HepG2 (cell line): Measurements from ENCODE around the gene TSPAN18. TPM values are rescaled to one million over a fixed set of nuclear protein-coding genes. Genes with fewer than 3 reads are reported as not detected.

Source experiments
- ATAC-seq: fragments of 200-7000 bp; cut with Tn5 transposase; 3 replicates; pipeline ENCODE4 v1.9.1; 2020; ENCODE audit warnings: mild to moderate bottlenecking, moderate library complexity
- BruUV-seq: library from RNA; stranded (reverse); fragments of 400-500 nt; replicated peaks from 2 replicates; lab custom pipeline; 2021; lab: Mats Ljungman, UMichigan
- CTCF ChIA-PET: fragments of 300-600 bp; formaldehyde crosslinking; extraction: SDS; loops from one replicate; lab custom pipeline; 2021; ENCODE audit warnings: low total read pairs, inconsistent platforms, low intra/inter-chr PET ratio; lab: Yijun Ruan, JAX
- POLR2A ChIA-PET: fragments of 350-600 bp; sonication (Branson Sonifier 250); formaldehyde crosslinking; loops from one replicate; lab custom pipeline; 2020; ENCODE audit warnings: antibody characterized with exemption, inconsistent platforms; lab: Yijun Ruan, JAX
- DNase-seq: peaks from one replicate; pipeline ENCODE4 v3.0.0-alpha.2; 2015; ENCODE audit warnings: low spot score
- FAIRE-seq: peaks from 3 replicates; lab custom pipeline; 2011; peaks lifted over from hg19 to GRCh38; lab: Jason Lieb, UNC
- H2AFZ ChIP-seq: one replicate; pipeline ENCODE4 v1.6.1; 2011; ENCODE audit warnings: low read length, inconsistent platforms
- H3K27ac ChIP-seq: fragments of 300-600 bp; 3 replicates; pipeline ENCODE4 v1.8.0; 2011; ENCODE audit warnings: mixed run types, mild to moderate bottlenecking, mixed read lengths, low read length, inconsistent platforms; ENCODE audit not compliant: insufficient read depth; ENCODE audit errors: extremely low read length
- H3K27me3 ChIP-seq, 2 experiments: fragments of 200-600 bp in 1 of 2; 2 replicates in 1 of 2; 3 replicates in 1 of 2; pipeline versions ENCODE4 v1.6.0 to v1.8.0; 2011; ENCODE audit warnings: low read length in 2 of 2, mild to moderate bottlenecking in 2 of 2, moderate library complexity in 2 of 2, inconsistent platforms in 1 of 2; ENCODE audit not compliant: insufficient read depth in 2 of 2, control insufficient read depth in 1 of 2
- H3K36me3 ChIP-seq, 2 experiments: fragments of 200-600 bp in 1 of 2; replicated peaks in 1 of 2; 2 replicates in 1 of 2; 3 replicates in 1 of 2; pipeline versions ENCODE4 v1.5.1 to v1.8.0; 2011; ENCODE audit warnings: low read length in 2 of 2, inconsistent platforms in 1 of 2; ENCODE audit not compliant: insufficient read depth in 2 of 2, control insufficient read depth in 1 of 2
- H3K4me1 ChIP-seq: 2 replicates; pipeline ENCODE4 v1.5.1; 2012; ENCODE audit warnings: low read length, inconsistent platforms; ENCODE audit not compliant: insufficient read depth
- H3K4me2 ChIP-seq: 2 replicates; pipeline ENCODE4 v1.6.0; 2011; ENCODE audit warnings: low read depth, low read length, inconsistent platforms
- H3K4me3 ChIP-seq, 3 experiments: fragments of 200-600 bp in 1 of 3; sonication (generic), shearing (Covaris generic) in 1 of 3; replicated peaks in 1 of 3; 2 replicates each; pipeline ENCODE4 v1.5.1; 2011 to 2016; ENCODE audit warnings: low read length in 3 of 3, inconsistent platforms in 2 of 3, low read depth in 2 of 3, mild to moderate bottlenecking in 2 of 3, control low read depth in 1 of 3, mixed read lengths in 1 of 3; ENCODE audit not compliant: insufficient read depth in 1 of 3
- H3K79me2 ChIP-seq: one replicate; pipeline ENCODE4 v1.6.1; 2011; ENCODE audit warnings: low read length, inconsistent platforms; ENCODE audit not compliant: insufficient read depth
- H3K9ac ChIP-seq: 2 replicates; pipeline ENCODE4 v1.6.0; 2011; ENCODE audit warnings: mild to moderate bottlenecking, low read depth, low read length, inconsistent platforms; ENCODE audit not compliant: insufficient read depth
- H3K9me3 ChIP-seq: 2 replicates; pipeline ENCODE4 v1.5.1; 2012; ENCODE audit warnings: mild to moderate bottlenecking, low read length
- H4K20me1 ChIP-seq: 2 replicates; pipeline ENCODE4 v1.6.0; 2011; ENCODE audit warnings: inconsistent platforms, mild to moderate bottlenecking, low read length, moderate library complexity; ENCODE audit not compliant: insufficient read depth
- AKAP8 ChIP-seq: sonication (generic); formaldehyde crosslinking; IDR thresholded peaks from 2 replicates; pipeline ENCODE4 v1.5.1; 2020; ENCODE audit warnings: mild to moderate bottlenecking, missing genetic modification reagents
- CC2D1A ChIP-seq: sonication (generic); formaldehyde crosslinking; IDR thresholded peaks from 2 replicates; pipeline ENCODE4 v1.8.1; 2023; ENCODE audit warnings: mild to moderate bottlenecking, missing genetic modification reagents
- DBP ChIP-seq: sonication (generic); formaldehyde crosslinking; IDR thresholded peaks from 2 replicates; pipeline ENCODE4 v1.4.0; 2020; ENCODE audit warnings: missing genetic modification reagents; ENCODE audit errors: not compliant biosample characterization
- IRF9 ChIP-seq: sonication (generic); formaldehyde crosslinking; IDR thresholded peaks from 2 replicates; pipeline ENCODE4 v1.8.0; 2022; ENCODE audit warnings: missing genetic modification reagents, mild to moderate bottlenecking, borderline replicate concordance
- STAG1 ChIP-seq: sonication (generic); formaldehyde crosslinking; IDR thresholded peaks from 2 replicates; pipeline ENCODE4 v1.4.0; 2020; ENCODE audit warnings: missing genetic modification reagents
- TP53 ChIP-seq: sonication (generic); formaldehyde crosslinking; conservative IDR thresholded peaks from 2 replicates; pipeline ENCODE4 v1.4.0; 2020; ENCODE audit warnings: missing genetic modification reagents
- ZNF333 ChIP-seq: sonication (generic); formaldehyde crosslinking; IDR thresholded peaks from 2 replicates; pipeline ENCODE4 v1.4.0; 2020; ENCODE audit warnings: mild to moderate bottlenecking, missing genetic modification reagents, borderline replicate concordance
- ZNF367 ChIP-seq: sonication (generic); formaldehyde crosslinking; IDR thresholded peaks from 2 replicates; pipeline ENCODE4 v1.4.0; 2020; ENCODE audit warnings: missing genetic modification reagents, borderline replicate concordance
- ZNF580 ChIP-seq: IDR thresholded peaks from 2 replicates; pipeline ENCODE4 v1.6.1; 2016; ENCODE audit warnings: low read depth, borderline replicate concordance
- ZNF609 ChIP-seq: sonication (generic); formaldehyde crosslinking; IDR thresholded peaks from 2 replicates; pipeline ENCODE4 v1.4.0; 2020; ENCODE audit warnings: mild to moderate bottlenecking, missing genetic modification reagents, borderline replicate concordance
- WGBS: methylation state at CpG from one replicate; pipeline ENCODE4 v1.1.6; 2017; ENCODE audit warnings: low lambda C conversion rate; 5-methylcytosine and 5-hydroxymethylcytosine counted together
- in situ Hi-C: cut with HindIII; loops from 2 replicates; pipeline ENCODE4 v1.10.0; 2017; ENCODE audit warnings: low pct_unique_long_range_greater_than_20kb; ENCODE audit not compliant: extremely low pct_ligation_motif_present
- intact Hi-C: fragments of 100-400 bp; cut with micrococcal nuclease; formaldehyde crosslinking; loops from one replicate; pipeline ENCODE4 v1.10.0; 2022; ENCODE audit not compliant: unreplicated experiment
- polyA plus RNA-seq, 8 experiments: library from polyadenylated mRNA; depleted of rRNA in 3 of 8; stranded (reverse) in 7 of 8; unstranded in 1 of 8; fragments of >200 nt; fragmentation: Illumina TruSeq in 4 of 8; extraction: Trizol in 4 of 8; gene quantifications; 2 replicates each; pipeline versions ENCODE4 v1.2.1 to v1.2.3, GENCODE V29; 2011 to 2016; ENCODE audit warnings: low read depth in 4 of 8, missing spikeins in 1 of 8, mixed read lengths in 1 of 8; ENCODE audit not compliant: insufficient read depth in 1 of 8
- total RNA-seq, 5 experiments: library from RNA; depleted of rRNA; stranded (reverse); fragments of >200 nt; fragmentation: Illumina TruSeq; extraction: Trizol; gene quantifications; 2 replicates each; pipeline ENCODE4 v1.2.3, GENCODE V29; 2016; ENCODE audit warnings: low read depth in 1 of 5

TSPAN18 gene
- total and polyA plus RNA-seq, 2 of the 13 experiments (the other 11 are each of a cell fraction or from before 2014, with no cell fraction given), result not detected

- H3K27me3 ChIP-seq, result peaks cover 0 to 9% of the 10 kb centered on the region in 2 experiments; a peak in 2 of 5 replicates
- ChIA-PET CTCF (no interaction called here), POLR2A (no interaction called here)
- FAIRE-seq, result no peak
- H3K4me3 ChIP-seq, result no peak overlapping the region
- H3K4me2 ChIP-seq, result no peak overlapping the region
- 48% methylated on average over 17 of the region's 19 CpGs for WGBS
- no peaks in the 10 kb centered on the region for H3K79me2 ChIP-seq
- H2AFZ ChIP-seq, result no peak overlapping the region
- no peak for ATAC-seq
- intact Hi-C loops (no loop called here), in situ Hi-C loops (no loop called here)
- no peaks in the 10 kb centered on the region for H3K9me3 ChIP-seq
- H4K20me1 ChIP-seq, result no peaks in the 10 kb centered on the region
- no TSS peak for BruUV-seq
- no peaks in the 10 kb centered on the region for H3K4me1 ChIP-seq
- DNase-seq, result no peak
- TF ChIP-seq AKAP8 (CRISPR knock-in tag) (no peak), ZNF333 (CRISPR knock-in tag) (no peak), IRF9 (no peak), CC2D1A (CRISPR knock-in tag) (no peak), ZNF609 (CRISPR knock-in tag) (no peak), STAG1 (no peak), ZNF580 (CRISPR knock-in tag) (no peak), TP53 (CRISPR knock-in tag) (no peak), DBP (CRISPR knock-in tag) (no peak), ZNF367 (no peak)
- no peak overlapping the region for H3K27ac ChIP-seq
- no peaks in the 10 kb centered on the region for H3K36me3 ChIP-seq
- no peak overlapping the region for H3K9ac ChIP-seq
These were observed 246.1 kb downstream of the TSPAN18 start for GRCh38 chr11:44972746-44973435.
